Ascending aorta (tissue), 2 donors: Measurements from ENCODE around the gene LEFTY1. TPM values are rescaled to one million over a fixed set of nuclear protein-coding genes. Genes with fewer than 3 reads are reported as not detected.
"Not testable (repeated sequence)": the region's sequence is repeated elsewhere in the genome, so short reads cannot be mapped to it uniquely, and the experiment has no call there.

ENCODE experiments used
- DNase-seq, 2 donors: peaks; one replicate each; pipeline ENCODE4 v3.0.0-alpha.2; 2019; ENCODE audit warnings: low spot score in 2 of 2
- H3K27ac ChIP-seq, 2 donors: fragments of 200-600 bp; sonication (generic); one replicate each; pipeline ENCODE4 v1.5.1; 2016 to 2017; ENCODE audit warnings: mild to moderate bottlenecking in 1 of 2
- H3K27me3 ChIP-seq: fragments of 200-600 bp; sonication (generic); one replicate; pipeline ENCODE4 v1.5.1; 2017
- H3K36me3 ChIP-seq, 2 donors: fragments of 200-600 bp; sonication (generic); one replicate each; pipeline ENCODE4 v1.5.1; 2016
- H3K4me1 ChIP-seq, 2 donors: fragments of 200-600 bp; sonication (generic); one replicate each; pipeline ENCODE4 v1.5.1; 2016 to 2017; ENCODE audit warnings: mild to moderate bottlenecking in 1 of 2
- H3K4me3 ChIP-seq, 2 donors: fragments of 200-600 bp; sonication (generic); one replicate each; pipeline ENCODE4 v1.5.1; 2016 to 2017; ENCODE audit warnings: mild to moderate bottlenecking in 1 of 2
- H3K9me3 ChIP-seq, 2 donors: fragments of 200-600 bp; sonication (generic); one replicate each; pipeline ENCODE4 v1.5.1; 2016
- CTCF ChIP-seq, 3 experiments: fragments of 200-600 bp in 2 of 3; fragments of 450-650 bp in 1 of 3; sonication (generic) in 2 of 3; IDR thresholded peaks; one replicate each; pipeline ENCODE4 v1.5.1; 2016 to 2019; ENCODE audit warnings: antibody characterized with exemption in 3 of 3, mild to moderate bottlenecking in 1 of 3, moderate library complexity in 1 of 3
- intact Hi-C: fragments of 100-400 bp; cut with DNase I; formaldehyde crosslinking; loops from one replicate; pipeline ENCODE4 v1.15.1; 2023
- total RNA-seq: library from RNA; depleted of rRNA; stranded (reverse); fragments of >200 nt; gene quantifications from one replicate; pipeline ENCODE4 v1.1.0, GENCODE V29; 2016

The LEFTY1 gene
- total RNA-seq, 1 donor from 2014 or later, result not detected

GRCh38 chr1:225838793-225839192, 50.2 kb downstream of the LEFTY1 start:
- DNase-seq, result no peak
- H3K4me1 ChIP-seq, result peaks cover 6 to 18% of the 10 kb centered on the region in 2 donors
- peaks cover 28 to 32% of the 10 kb centered on the region in 2 donors for H3K36me3 ChIP-seq
- intact Hi-C loops, result no loop called here
- no peaks in the 10 kb centered on the region for H3K27me3 ChIP-seq
- no peaks in the 10 kb centered on the region for H3K9me3 ChIP-seq
- TF ChIP-seq CTCF (IDR thresholded peaks at IDR 0.05), result no peak
- no peak overlapping the region for H3K4me3 ChIP-seq
- H3K27ac ChIP-seq, result peak overlapping the region in 1 of 2 donors; percentile 17

GRCh38 chr1:225836296-225836695, 52.6 kb downstream of the LEFTY1 start:
- H3K9me3 ChIP-seq, H3K4me3 ChIP-seq, intact Hi-C loops, DNase-seq, H3K27me3 ChIP-seq: not testable (repeated sequence)
- H3K4me1 ChIP-seq, result peaks cover 6 to 18% of the 10 kb centered on the region in 2 donors
- H3K36me3 ChIP-seq, result peaks cover 33 to 50% of the 10 kb centered on the region in 2 donors
- peak overlapping the region; percentile 54 to 65 for H3K27ac ChIP-seq

Other genes with a start within 250 kb of the LEFTY1 start
- gene ENAH, start 236.0 kb downstream of the LEFTY1 start, total RNA-seq, result 103 TPM
- 49.4 TPM for gene SRP9, start 111.3 kb downstream of the LEFTY1 start, total RNA-seq
- 127 TPM for gene EPHX1, start 79.0 kb downstream of the LEFTY1 start, total RNA-seq
- 41.3 TPM for gene TMEM63A, start 6.8 kb downstream of the LEFTY1 start, total RNA-seq
- 126 TPM for gene PYCR2, start 35.1 kb upstream of the LEFTY1 start, total RNA-seq
- gene LEFTY2, start 52.1 kb upstream of the LEFTY1 start, total RNA-seq, result 2.6 TPM
- 12.3 TPM for gene SDE2, start 110.2 kb upstream of the LEFTY1 start, total RNA-seq
- gene H3-3A, start 173.6 kb upstream of the LEFTY1 start, total RNA-seq, result 214 TPM